SU-DHL-6 (cell line): ENCODE results near the gene POR.

ENCODE experiments used
- H2AFZ ChIP-seq: fragments of 200-600 bp; sonication (generic); 2 replicates; pipeline ENCODE4 v1.6.1; 2014; ENCODE audit warnings: low read depth, mild to moderate bottlenecking, moderate library complexity, mixed read lengths, antibody characterized with exemption, low read length; ENCODE audit not compliant: severe bottlenecking
- H3F3A ChIP-seq: fragments of 200-600 bp; shearing (Covaris generic); 2 replicates; pipeline ENCODE4 v1.6.0; 2016; ENCODE audit warnings: antibody characterized with exemption, mild to moderate bottlenecking; ENCODE audit not compliant: insufficient read depth
- H3K27ac ChIP-seq: fragments of 200-600 bp; sonication (generic); 2 replicates; pipeline ENCODE4 v1.5.1; 2016; ENCODE audit warnings: low read depth, mild to moderate bottlenecking, low read length, moderate library complexity, mixed read lengths
- H3K27me3 ChIP-seq: fragments of 200-600 bp; sonication (generic), shearing (Covaris generic); 2 replicates; pipeline ENCODE4 v1.6.0; 2014; ENCODE audit warnings: mild to moderate bottlenecking, low read length
- H3K36me3 ChIP-seq: fragments of 200-600 bp; sonication (generic); 2 replicates; pipeline ENCODE4 v1.6.1; 2014; ENCODE audit warnings: mild to moderate bottlenecking, low read length, mixed read lengths
- H3K4me2 ChIP-seq: fragments of 300-600, 200-600 bp; shearing (Covaris generic), sonication (generic); 2 replicates; pipeline ENCODE4 v1.6.0; 2014; ENCODE audit warnings: low read length, low read depth, mild to moderate bottlenecking; ENCODE audit not compliant: poor library complexity, severe bottlenecking
- H3K4me3 ChIP-seq: fragments of 200-600 bp; sonication (generic); 2 replicates; pipeline ENCODE4 v1.5.1; 2014; ENCODE audit warnings: antibody characterized with exemption, low read length, mild to moderate bottlenecking, mixed read lengths; ENCODE audit not compliant: insufficient read depth, poor library complexity, severe bottlenecking
- H3K79me2 ChIP-seq: fragments of 200-600 bp; sonication (generic); 2 replicates; pipeline ENCODE4 v1.6.1; 2014; ENCODE audit warnings: mild to moderate bottlenecking, low read length, moderate library complexity; ENCODE audit not compliant: insufficient read depth
- H3K9ac ChIP-seq: fragments of 200-600 bp; sonication (generic); 2 replicates; pipeline ENCODE4 v1.7.0; 2014; ENCODE audit warnings: mild to moderate bottlenecking, low read length
- H3K9me2 ChIP-seq: fragments of 200-600 bp; sonication (generic); replicated peaks from 2 replicates; pipeline ENCODE4 v1.6.1; 2014; ENCODE audit warnings: low read length; ENCODE audit not compliant: insufficient read depth
- H3K9me3 ChIP-seq: fragments of 200-600 bp; sonication (generic); 2 replicates; pipeline ENCODE4 v1.6.1; 2014; ENCODE audit warnings: low read length, mixed read lengths; ENCODE audit not compliant: insufficient read depth
- H4K20me1 ChIP-seq: fragments of 200-600 bp; sonication (generic); 2 replicates; pipeline ENCODE4 v1.6.1; 2014; ENCODE audit warnings: low read depth, mild to moderate bottlenecking, antibody characterized with exemption, low read length, moderate library complexity, mixed read lengths
- CTCF ChIP-seq: fragments of 200-600 bp; sonication (generic); IDR thresholded peaks from one replicate; pipeline ENCODE4 v1.5.1; 2017; ENCODE audit warnings: antibody characterized with exemption, mild to moderate bottlenecking, low read length, moderate library complexity; ENCODE audit not compliant: insufficient read depth, poor library complexity, severe bottlenecking
- EZH2phosphoT487 ChIP-seq: fragments of 200-600 bp; sonication (generic), shearing (Covaris generic); conservative IDR thresholded peaks from 2 replicates; pipeline ENCODE4 v1.6.1; 2018; ENCODE audit warnings: mild to moderate bottlenecking, antibody characterized with exemption, low read length, moderate library complexity, mixed read lengths

The POR gene

GRCh38 chr7:75921479-75921878 is 6.5 kb downstream of the POR start:
- TF ChIP-seq EZH2phosphoT487, result no peak
- TF ChIP-seq CTCF, result no peak
- H3K4me3 ChIP-seq, result no peak overlapping the region
- H2AFZ ChIP-seq, result no peak overlapping the region
- H3K9ac ChIP-seq, result no peak overlapping the region
- H3K79me2 ChIP-seq, result no peaks in the 10 kb centered on the region
- H4K20me1 ChIP-seq, result no peaks in the 10 kb centered on the region
- H3F3A ChIP-seq, result no peaks in the 10 kb centered on the region
- H3K27me3 ChIP-seq, result no peaks in the 10 kb centered on the region
- no peak overlapping the region for H3K4me2 ChIP-seq
- no peaks in the 10 kb centered on the region for H3K9me3 ChIP-seq
- no peaks in the 10 kb centered on the region for H3K36me3 ChIP-seq
- H3K27ac ChIP-seq, result no peak overlapping the region
- H3K9me2 ChIP-seq, result no peaks in the 10 kb centered on the region

- Histone ChIP-seq H3K4me2 (no peak overlapping the region), H3K9ac (no peak overlapping the region), H3K36me3 (no peaks in the 10 kb centered on the region), H3K9me2 (no peaks in the 10 kb centered on the region), H3K27me3 (no peaks in the 10 kb centered on the region), H2AFZ (no peak overlapping the region), H3K9me3 (no peaks in the 10 kb centered on the region), H3K27ac (no peak overlapping the region), H3K79me2 (no peaks in the 10 kb centered on the region), H4K20me1 (no peaks in the 10 kb centered on the region), H3K4me3 (no peak overlapping the region), H3F3A (no peaks in the 10 kb centered on the region)
- TF ChIP-seq CTCF (no peak), EZH2phosphoT487 (no peak)
Observed at GRCh38 chr7:75922966-75923603, 8.1 kb downstream of the POR start.

GRCh38 chr7:75924256-75924655 is 9.3 kb downstream of the POR start:
- Histone ChIP-seq H3K27ac (no peak overlapping the region), H3K27me3 (no peaks in the 10 kb centered on the region), H4K20me1 (no peaks in the 10 kb centered on the region), H3K4me3 (no peak overlapping the region), H3F3A (no peaks in the 10 kb centered on the region), H3K9me2 (no peaks in the 10 kb centered on the region), H3K9ac (no peak overlapping the region), H3K36me3 (no peaks in the 10 kb centered on the region), H3K79me2 (no peaks in the 10 kb centered on the region), H3K4me2 (no peak overlapping the region), H3K9me3 (no peaks in the 10 kb centered on the region), H2AFZ (no peak overlapping the region)
- no peak for TF ChIP-seq EZH2phosphoT487
- TF ChIP-seq CTCF, result no peak
